Measurements from ENCODE around the gene ENPP7.

ENPP7 gene

GRCh38 chr17:79702550-79703236, 28.1 kb upstream of the ENPP7 start:
- no peak for DNase-seq (ENCODE audit: low read depth in 3 of 3, low spot score in 1 of 3)

GRCh38 chr17:79704691-79705090, 26.1 kb upstream of the ENPP7 start:
- DNase-seq (ENCODE audit: low read depth in 3 of 3, low spot score in 1 of 3) = no peak

GRCh38 chr17:79705674-79706073, 25.1 kb upstream of the ENPP7 start:
- no peak for DNase-seq (ENCODE audit: low read depth in 3 of 3, low spot score in 1 of 3)

- no peak for DNase-seq (ENCODE audit: low read depth in 3 of 3, low spot score in 1 of 3)
Observed at GRCh38 chr17:79706931-79707850, 23.6 kb upstream of the ENPP7 start.

DNA sequence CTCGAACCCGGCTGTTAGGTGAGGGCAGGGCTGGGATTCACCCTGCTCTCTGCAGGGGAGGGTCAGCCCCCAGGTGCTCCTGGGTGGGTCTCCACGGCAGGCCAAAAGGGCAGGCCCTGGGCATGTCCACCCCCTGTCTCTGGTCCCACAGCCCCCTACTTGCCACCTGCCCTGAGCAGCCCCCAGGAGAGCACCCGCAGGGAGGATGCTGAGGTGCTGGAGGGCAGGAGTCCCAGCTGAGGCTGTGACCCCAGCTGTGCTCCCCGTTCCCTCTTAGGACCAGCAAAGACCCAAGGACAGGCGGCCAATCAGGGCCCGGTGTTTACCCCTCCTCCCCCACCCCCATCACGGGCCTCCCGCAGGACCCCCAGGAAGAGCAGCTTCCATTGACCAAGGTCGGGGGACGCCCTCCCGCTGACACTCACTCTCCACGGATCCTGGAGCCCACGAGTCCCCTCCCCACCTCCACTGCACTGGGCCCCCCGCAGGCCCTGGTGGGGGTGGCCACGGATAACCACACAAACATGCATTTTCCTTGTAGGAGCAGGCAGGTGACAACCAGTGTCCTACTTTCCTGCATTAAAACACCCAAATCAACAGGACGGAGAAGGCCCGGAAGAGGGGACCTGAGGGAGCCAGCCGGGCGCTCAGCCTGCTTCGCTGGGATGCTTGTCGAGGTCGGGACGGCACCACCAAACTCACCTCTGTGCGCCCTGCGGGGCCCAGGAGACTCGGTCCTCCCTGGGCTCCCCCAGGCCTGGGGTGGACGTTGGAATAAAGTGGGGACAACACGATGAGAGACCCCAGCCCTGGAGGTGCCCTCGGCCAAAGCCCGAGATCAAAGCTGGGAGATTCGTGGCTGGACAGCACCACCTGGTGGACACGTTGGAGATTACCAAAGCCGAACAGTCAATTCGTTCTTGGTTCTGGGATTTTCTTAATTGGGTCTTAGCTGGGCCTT, 22.5 kb upstream of the ENPP7 start:
- DNase-seq (ENCODE audit: low read depth in 3 of 3, low spot score in 1 of 3) = peak; percentile 12 to 49 (median 21)

GRCh38 chr17:79711715-79712305, 18.9 kb upstream of the ENPP7 start:
- DNase-seq (ENCODE audit: low read depth in 3 of 3, low spot score in 1 of 3) = no peak

DNA sequence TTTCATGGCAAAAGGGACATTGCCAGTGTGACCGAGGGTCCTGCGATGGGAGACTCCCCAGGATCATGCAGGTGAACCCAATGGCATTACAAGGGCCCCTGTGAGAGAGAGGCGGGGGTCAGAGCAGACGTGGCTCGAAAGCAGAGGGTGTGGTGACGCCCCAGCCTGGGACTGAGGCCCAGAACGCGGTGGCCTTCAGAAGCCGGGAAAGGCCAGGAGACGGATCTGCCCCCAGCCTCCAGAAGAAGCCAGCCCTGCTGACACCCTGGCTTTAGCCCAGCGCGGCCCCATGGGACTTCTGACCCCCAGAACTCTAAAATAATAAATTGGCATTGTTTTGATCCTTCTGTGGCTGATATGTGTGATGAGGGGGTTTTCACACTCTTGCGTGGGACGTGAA, 17.4 kb upstream of the ENPP7 start:
- DNase-seq (ENCODE audit: low read depth in 3 of 3, low spot score in 1 of 3) = no peak

- no peak for DNase-seq (ENCODE audit: low read depth in 3 of 3, low spot score in 1 of 3)
Observed at GRCh38 chr17:79714176-79715097, 16.3 kb upstream of the ENPP7 start.

GRCh38 chr17:79715098-79715942, 15.4 kb upstream of the ENPP7 start:
- no peak for DNase-seq (ENCODE audit: low read depth in 3 of 3, low spot score in 1 of 3)

GRCh38 chr17:79715943-79716797, 14.6 kb upstream of the ENPP7 start:
- no peak for DNase-seq (ENCODE audit: low read depth in 3 of 3, low spot score in 1 of 3)

GRCh38 chr17:79720705-79721292, 9.9 kb upstream of the ENPP7 start:
- no peak for DNase-seq (ENCODE audit: low read depth in 3 of 3, low spot score in 1 of 3)

GRCh38 chr17:79721993-79722671, 8.6 kb upstream of the ENPP7 start:
- DNase-seq (ENCODE audit: low read depth in 3 of 3, low spot score in 1 of 3) = no peak

DNA sequence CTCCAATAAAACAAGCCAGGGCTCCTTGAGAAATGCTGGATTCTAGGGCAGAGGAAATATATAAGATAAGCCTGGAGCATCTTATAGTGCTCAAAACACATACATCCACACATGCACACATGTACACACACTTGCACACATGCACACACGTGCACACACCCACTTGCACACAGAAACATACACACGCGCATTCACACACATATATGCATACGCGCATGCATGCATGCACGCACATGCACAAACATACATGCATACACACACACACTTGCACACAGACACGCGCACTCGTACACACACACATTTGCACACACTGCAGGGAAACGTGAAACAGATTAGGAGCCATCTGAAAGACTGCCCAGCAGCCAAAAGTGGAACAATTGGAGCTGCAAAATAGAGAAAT, 8.0 kb upstream of the ENPP7 start:
- no peak for DNase-seq (ENCODE audit: low read depth in 3 of 3, low spot score in 1 of 3)

DNA sequence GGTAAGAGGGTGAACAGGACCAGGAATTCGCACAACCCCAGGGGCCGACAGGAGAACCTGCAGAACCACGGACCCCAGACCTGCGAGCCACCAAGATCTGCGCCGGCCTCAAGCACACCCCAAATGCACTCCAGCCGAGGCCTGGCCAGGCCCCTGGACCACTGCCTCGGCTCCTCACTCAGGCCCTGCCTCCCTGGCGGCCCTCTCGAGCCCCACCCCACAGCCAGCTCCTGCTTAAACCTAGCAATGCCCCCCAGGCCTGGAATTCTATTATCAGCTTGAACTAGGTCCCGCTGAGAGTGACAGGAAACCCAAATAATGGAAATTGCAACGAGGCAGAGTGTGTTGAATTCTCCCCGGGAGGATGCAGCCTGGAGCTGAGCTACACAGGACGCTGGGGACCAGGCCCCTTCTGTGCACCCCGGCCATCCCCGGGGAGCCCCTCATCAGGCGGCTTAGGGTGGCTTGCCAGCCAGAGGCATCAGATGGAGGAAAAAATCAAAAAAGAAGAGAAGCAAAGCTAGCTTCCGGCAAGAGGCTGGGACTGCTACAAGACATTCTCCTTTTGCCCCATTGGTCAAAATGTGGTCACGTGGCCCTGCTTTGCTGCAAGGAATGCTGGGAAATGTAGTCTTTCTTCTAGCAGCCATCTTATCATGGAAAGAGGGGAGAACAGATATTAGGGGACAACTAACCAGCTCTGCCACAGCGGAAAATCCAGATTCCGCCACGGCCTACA, 2.4 kb upstream of the ENPP7 start:
- DNase-seq (ENCODE audit: low read depth in 3 of 3, low spot score in 1 of 3) = peak; percentile 47 to 62 (median 61)

DNA sequence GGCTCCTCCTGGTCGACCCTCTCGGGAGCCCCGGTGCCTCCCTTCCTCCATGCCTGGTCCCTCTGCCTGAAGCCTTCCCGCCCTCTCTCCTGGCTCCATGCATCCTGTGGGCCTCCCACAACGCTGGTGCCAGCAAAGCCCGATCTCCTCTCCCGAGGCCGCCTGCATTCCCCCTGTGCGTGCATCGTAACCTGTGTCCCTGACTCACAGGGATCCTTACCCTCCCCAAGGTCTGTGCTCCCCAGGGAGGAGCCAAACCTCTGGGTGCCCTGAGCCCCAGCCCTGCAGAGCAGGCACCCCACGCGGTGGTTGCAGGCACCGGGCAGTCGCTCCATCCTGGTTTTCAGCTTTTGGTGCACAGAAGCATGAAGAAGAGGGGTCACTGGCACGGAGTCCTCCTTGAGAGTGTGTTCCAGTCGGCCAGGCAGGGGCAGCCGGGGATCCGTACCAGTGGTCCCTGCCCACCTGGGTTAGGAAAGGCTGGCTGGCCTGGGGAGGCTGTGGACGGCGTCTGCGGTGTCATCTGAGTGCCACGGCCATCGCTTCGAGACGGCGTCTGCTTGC, 1.8 kb upstream of the ENPP7 start:
- no peak for DNase-seq (ENCODE audit: low read depth in 3 of 3, low spot score in 1 of 3)

- DNase-seq (ENCODE audit: low read depth in 3 of 3, low spot score in 1 of 3) = no peak
Observed at GRCh38 chr17:79729761-79730160, 982 bp upstream of the ENPP7 start.
